ENCODE data around the gene HK3.

The HK3 gene

DNA sequence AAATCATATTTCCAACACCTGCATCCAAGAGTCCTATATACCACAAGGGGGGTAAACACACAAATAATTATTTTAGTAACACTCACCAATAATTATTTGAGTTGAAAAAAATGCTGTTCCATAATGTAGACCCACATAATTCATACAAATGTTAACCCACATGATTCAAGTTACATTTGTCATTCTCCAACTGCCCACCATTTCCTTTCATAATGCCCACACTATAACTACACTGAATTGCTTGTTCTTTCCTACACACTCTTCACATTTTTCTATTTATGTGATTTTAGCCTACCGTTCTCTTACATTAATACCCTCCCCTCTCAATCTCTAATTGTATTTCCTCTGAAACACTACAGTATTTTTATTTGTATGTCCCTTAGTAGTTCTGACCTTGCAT is 35.9 kb upstream of the HK3 start:
- Histone ChIP-seq H3K4me1 (ENCODE audit: insufficient read depth, low read length, severe bottlenecking) (peaks cover 12% of the 10 kb centered on the region), H3K79me2 (ENCODE audit: insufficient read depth, low read length) (no peaks in the 10 kb centered on the region), H3K36me3 (ENCODE audit: insufficient read depth, low read length) (peaks cover 89% of the 10 kb centered on the region)

DNA sequence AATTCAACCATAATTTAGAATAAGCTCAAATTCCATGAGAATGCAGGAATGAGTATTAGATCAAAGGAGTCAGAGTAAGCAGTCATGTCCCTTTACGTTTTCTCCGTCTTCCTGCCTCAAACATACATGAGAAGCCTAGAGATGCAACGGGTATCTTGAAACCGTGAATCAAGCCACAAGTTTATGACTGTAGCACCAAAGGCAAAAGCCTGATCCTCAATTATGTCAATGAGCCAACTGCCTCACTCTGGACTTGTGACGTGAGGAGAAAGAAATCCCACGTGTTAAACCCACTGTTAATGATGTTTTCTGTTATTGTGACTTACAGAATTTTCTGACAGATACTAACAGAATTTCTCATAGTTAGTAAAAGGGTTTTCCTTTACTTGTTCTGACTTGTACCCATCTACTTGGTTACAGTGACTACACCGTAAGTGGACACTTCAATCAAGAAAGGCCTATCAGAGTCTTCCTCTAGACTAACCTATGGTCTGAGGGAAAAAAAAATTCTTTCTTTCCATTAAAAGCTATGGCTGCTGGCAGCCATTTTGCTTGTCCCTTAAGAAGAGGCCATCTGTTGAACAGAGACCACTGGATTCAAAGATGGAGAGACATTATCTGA is 35.3 kb upstream of the HK3 start:
- Histone ChIP-seq H3K36me3 (ENCODE audit: insufficient read depth, low read length) (peaks cover 89% of the 10 kb centered on the region), H4K20me1 (ENCODE audit: insufficient read depth, low read length) (no peaks in the 10 kb centered on the region), H3K27me3 (ENCODE audit: insufficient read depth, low read length) (no peaks in the 10 kb centered on the region), H3K9ac (ENCODE audit: low read length) (no peak overlapping the region), H3K27ac (ENCODE audit: low read depth, low read length, poor library complexity, severe bottlenecking) (no peak overlapping the region), H3K79me2 (ENCODE audit: insufficient read depth, low read length) (no peaks in the 10 kb centered on the region), H3K9me3 (ENCODE audit: low read length) (no peaks in the 10 kb centered on the region), H3K9me2 (ENCODE audit: low read depth, low read length) (no peaks in the 10 kb centered on the region), H3K4me3 (ENCODE audit: low read depth, low read length, poor library complexity, severe bottlenecking) (no peak overlapping the region), H2AFZ (ENCODE audit: low read length) (no peak overlapping the region), H3F3A (ENCODE audit: insufficient read depth, low read length) (no peaks in the 10 kb centered on the region), H3K4me2 (ENCODE audit: low read length) (no peak overlapping the region), H3K4me1 (ENCODE audit: insufficient read depth, low read length, severe bottlenecking) (peaks cover 12% of the 10 kb centered on the region)
- TF ChIP-seq, protein P1, sequence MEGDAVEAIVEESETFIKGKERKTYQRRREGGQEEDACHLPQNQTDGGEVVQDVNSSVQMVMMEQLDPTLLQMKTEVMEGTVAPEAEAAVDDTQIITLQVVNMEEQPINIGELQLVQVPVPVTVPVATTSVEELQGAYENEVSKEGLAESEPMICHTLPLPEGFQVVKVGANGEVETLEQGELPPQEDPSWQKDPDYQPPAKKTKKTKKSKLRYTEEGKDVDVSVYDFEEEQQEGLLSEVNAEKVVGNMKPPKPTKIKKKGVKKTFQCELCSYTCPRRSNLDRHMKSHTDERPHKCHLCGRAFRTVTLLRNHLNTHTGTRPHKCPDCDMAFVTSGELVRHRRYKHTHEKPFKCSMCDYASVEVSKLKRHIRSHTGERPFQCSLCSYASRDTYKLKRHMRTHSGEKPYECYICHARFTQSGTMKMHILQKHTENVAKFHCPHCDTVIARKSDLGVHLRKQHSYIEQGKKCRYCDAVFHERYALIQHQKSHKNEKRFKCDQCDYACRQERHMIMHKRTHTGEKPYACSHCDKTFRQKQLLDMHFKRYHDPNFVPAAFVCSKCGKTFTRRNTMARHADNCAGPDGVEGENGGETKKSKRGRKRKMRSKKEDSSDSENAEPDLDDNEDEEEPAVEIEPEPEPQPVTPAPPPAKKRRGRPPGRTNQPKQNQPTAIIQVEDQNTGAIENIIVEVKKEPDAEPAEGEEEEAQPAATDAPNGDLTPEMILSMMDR (IDR thresholded peaks at IDR 0.05; ENCODE audit: low read length), result no peak
- TF ChIP-seq EZH2 (IDR thresholded peaks at IDR 0.05; ENCODE audit: borderline replicate concordance, low read length), result no peak

More for the DNA sequence above, 35.9 kb upstream of the HK3 start:
- H3K9ac ChIP-seq (ENCODE audit: low read length), result no peak overlapping the region
- H3K27ac ChIP-seq (ENCODE audit: low read depth, low read length, poor library complexity, severe bottlenecking), result no peak overlapping the region
- no peak overlapping the region for H2AFZ ChIP-seq (ENCODE audit: low read length)
- H3F3A ChIP-seq (ENCODE audit: insufficient read depth, low read length), result no peaks in the 10 kb centered on the region
- no peaks in the 10 kb centered on the region for H4K20me1 ChIP-seq (ENCODE audit: insufficient read depth, low read length)
- no peak overlapping the region for H3K4me3 ChIP-seq (ENCODE audit: low read depth, low read length, poor library complexity, severe bottlenecking)
- no peak for TF ChIP-seq EZH2 (IDR thresholded peaks at IDR 0.05; ENCODE audit: borderline replicate concordance, low read length)
- TF ChIP-seq, protein P1 (IDR thresholded peaks at IDR 0.05; ENCODE audit: low read length), result no peak
- no peak overlapping the region for H3K4me2 ChIP-seq (ENCODE audit: low read length)
- H3K27me3 ChIP-seq (ENCODE audit: insufficient read depth, low read length), result no peaks in the 10 kb centered on the region
- no peaks in the 10 kb centered on the region for H3K9me2 ChIP-seq (ENCODE audit: low read depth, low read length)
- H3K9me3 ChIP-seq (ENCODE audit: low read length), result no peaks in the 10 kb centered on the region

DNA sequence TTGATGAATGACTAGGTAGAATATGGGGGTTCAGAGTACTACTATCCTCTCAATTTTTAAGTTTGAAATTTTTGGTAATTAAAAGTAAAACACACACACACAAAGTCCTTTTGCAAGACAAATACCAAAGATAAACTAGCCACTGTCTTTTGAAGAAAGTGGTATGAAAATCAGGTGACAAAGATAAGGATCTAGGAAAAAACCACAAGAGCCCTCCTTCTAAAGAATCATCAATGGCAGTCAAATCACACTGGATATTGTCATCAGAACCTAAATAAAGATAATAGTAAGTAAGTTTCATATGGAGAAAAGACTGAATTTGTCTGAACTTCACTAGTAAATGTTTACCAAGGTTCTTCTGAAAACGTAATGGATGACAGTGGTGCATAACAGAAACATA is 30.5 kb upstream of the HK3 start:
- Histone ChIP-seq H3K79me2 (ENCODE audit: insufficient read depth, low read length) (0 out of 2 replicates have a peak, but pooled peaks cover 4% of the 10 kb centered on the region), H2AFZ (ENCODE audit: low read length) (no peak overlapping the region), H3K4me3 (ENCODE audit: low read depth, low read length, poor library complexity, severe bottlenecking) (no peak overlapping the region), H3K9me2 (ENCODE audit: low read depth, low read length) (no peaks in the 10 kb centered on the region), H3K9me3 (ENCODE audit: low read length) (no peaks in the 10 kb centered on the region), H4K20me1 (ENCODE audit: insufficient read depth, low read length) (no peaks in the 10 kb centered on the region), H3K27ac (ENCODE audit: low read depth, low read length, poor library complexity, severe bottlenecking) (no peak overlapping the region), H3K9ac (ENCODE audit: low read length) (no peak overlapping the region), H3K27me3 (ENCODE audit: insufficient read depth, low read length) (no peaks in the 10 kb centered on the region), H3K4me2 (ENCODE audit: low read length) (no peak overlapping the region), H3K4me1 (ENCODE audit: insufficient read depth, low read length, severe bottlenecking) (peaks cover 12% of the 10 kb centered on the region), H3F3A (ENCODE audit: insufficient read depth, low read length) (no peaks in the 10 kb centered on the region), H3K36me3 (ENCODE audit: insufficient read depth, low read length) (peaks cover 78% of the 10 kb centered on the region)
- TF ChIP-seq, protein P1 (IDR thresholded peaks at IDR 0.05; ENCODE audit: low read length), result no peak
- TF ChIP-seq EZH2 (IDR thresholded peaks at IDR 0.05; ENCODE audit: borderline replicate concordance, low read length), result no peak

Data from OCI-LY1 (cell line).